Neural cell (in vitro differentiated cells): ENCODE results near the gene KIF2A. TPM values are rescaled to one million over a fixed set of nuclear protein-coding genes. Genes with fewer than 3 reads are reported as not detected.

Experiments
- H2AFZ ChIP-seq: fragments of 200-600, 300-800 bp; sonication (generic), shearing (Covaris generic); 2 replicates; pipeline ENCODE4 v1.6.0; 2014; ENCODE audit warnings: low read depth, mild to moderate bottlenecking, antibody characterized with exemption, low read length, moderate library complexity
- H3F3A ChIP-seq: fragments of 200-600 bp; shearing (Covaris generic); 2 replicates; pipeline ENCODE4 v1.6.1; 2016; ENCODE audit warnings: mild to moderate bottlenecking, moderate library complexity, mixed read lengths, antibody characterized with exemption, low read length; ENCODE audit not compliant: insufficient read depth, poor library complexity, severe bottlenecking
- H3K27ac ChIP-seq: fragments of 200-600, 300-800 bp; sonication (generic), shearing (Covaris generic); 2 replicates; pipeline ENCODE4 v1.5.1; 2014; ENCODE audit warnings: mild to moderate bottlenecking, low read length, moderate library complexity
- H3K27me3 ChIP-seq: fragments of 300-800, 200-600 bp; sonication (generic), shearing (Covaris generic); 2 replicates; pipeline ENCODE4 v1.6.0; 2014; ENCODE audit warnings: mild to moderate bottlenecking, low read depth, low read length, moderate library complexity; ENCODE audit not compliant: insufficient read depth
- H3K36me3 ChIP-seq: fragments of 300-800, 200-600 bp; sonication (generic), shearing (Covaris generic); 2 replicates; pipeline ENCODE4 v1.5.1; 2014; ENCODE audit warnings: mild to moderate bottlenecking, antibody characterized with exemption, low read length, moderate library complexity; ENCODE audit not compliant: insufficient read depth
- H3K4me2 ChIP-seq: fragments of 300-800, 200-600 bp; sonication (generic), shearing (Covaris generic); 2 replicates; pipeline ENCODE4 v1.6.0; 2014; ENCODE audit warnings: mild to moderate bottlenecking, low read length
- H3K4me3 ChIP-seq: fragments of 300-800, 200-600 bp; sonication (generic), shearing (Covaris generic); 2 replicates; pipeline ENCODE4 v1.5.1; 2014; ENCODE audit warnings: mild to moderate bottlenecking, low read length, moderate library complexity
- H3K79me2 ChIP-seq: fragments of 200-600 bp; shearing (Covaris generic); replicated peaks from 2 replicates; pipeline ENCODE4 v1.6.0; 2014; ENCODE audit warnings: mild to moderate bottlenecking, low read length, moderate library complexity; ENCODE audit not compliant: insufficient read depth
- H3K9ac ChIP-seq: fragments of 300-800, 200-600 bp; sonication (generic), shearing (Covaris generic); 2 replicates; pipeline ENCODE4 v1.6.1; 2016; ENCODE audit warnings: mild to moderate bottlenecking, low read length, mixed read lengths
- H3K9me2 ChIP-seq: fragments of 200-600 bp; shearing (Covaris generic); 2 replicates; pipeline ENCODE4 v1.6.1; 2016; ENCODE audit warnings: mild to moderate bottlenecking, low read length, mixed read lengths; ENCODE audit not compliant: insufficient read depth
- H3K9me3 ChIP-seq: fragments of 200-600, 300-800 bp; sonication (generic), shearing (Covaris generic); 2 replicates; pipeline ENCODE4 v1.6.1; 2016; ENCODE audit warnings: mild to moderate bottlenecking, mixed run types, low read length, moderate library complexity, mixed read lengths
- H4K20me1 ChIP-seq: fragments of 200-600 bp; shearing (Covaris generic); 2 replicates; pipeline ENCODE4 v1.6.1; 2016; ENCODE audit warnings: mild to moderate bottlenecking, mixed run types; ENCODE audit not compliant: insufficient read depth
- EP300 ChIP-seq: fragments of 450-650 bp; conservative IDR thresholded peaks from 2 replicates; pipeline ENCODE4 v1.6.1; 2014; ENCODE audit warnings: antibody characterized with exemption, mild to moderate bottlenecking, moderate library complexity; ENCODE audit not compliant: poor library complexity, severe bottlenecking
- EZH2 ChIP-seq: fragments of 200-600, 300-800 bp; shearing (Covaris generic), sonication (generic); IDR thresholded peaks from 2 replicates; pipeline ENCODE4 v1.6.1; 2014; ENCODE audit warnings: antibody characterized with exemption, low read length, borderline replicate concordance, mild to moderate bottlenecking; ENCODE audit not compliant: insufficient read depth, poor library complexity, severe bottlenecking
- MXI1 ChIP-seq: fragments of 450-650 bp; conservative IDR thresholded peaks from 2 replicates; pipeline ENCODE4 v1.6.1; 2014; ENCODE audit warnings: antibody characterized with exemption, mild to moderate bottlenecking; ENCODE audit not compliant: poor library complexity, severe bottlenecking
- POLR2AphosphoS5 ChIP-seq: IDR thresholded peaks from 2 replicates; pipeline ENCODE4 v1.6.1; 2012
- RAD21 ChIP-seq: fragments of 450-650 bp; conservative IDR thresholded peaks from 2 replicates; pipeline ENCODE4 v1.6.1; 2014; ENCODE audit warnings: antibody characterized with exemption, mild to moderate bottlenecking, moderate library complexity
- REST ChIP-seq: IDR thresholded peaks from 2 replicates; pipeline ENCODE4 v1.6.1; 2012; ENCODE audit warnings: borderline replicate concordance
- SMC3 ChIP-seq: fragments of 450-650 bp; conservative IDR thresholded peaks from 2 replicates; pipeline ENCODE4 v1.6.1; 2014; ENCODE audit warnings: antibody characterized with exemption, mild to moderate bottlenecking, moderate library complexity; ENCODE audit not compliant: poor library complexity
- TAF1 ChIP-seq: IDR thresholded peaks from 2 replicates; pipeline ENCODE4 v1.6.1; 2012; ENCODE audit warnings: low read depth
- polyA plus RNA-seq: library from polyadenylated mRNA; depleted of rRNA; stranded (reverse); fragments of >200 nt; gene quantifications from 2 replicates; pipeline ENCODE4 v1.2.3, GENCODE V29; 2014
- TF ChIP-seq, protein P1 (sequence below): fragments of 450-650 bp; IDR thresholded peaks from 2 replicates; pipeline ENCODE4 v1.5.1; 2014; ENCODE audit warnings: antibody characterized with exemption, mild to moderate bottlenecking, moderate library complexity; ENCODE audit not compliant: poor library complexity, severe bottlenecking

KIF2A gene
- polyA plus RNA-seq, 1 donor from 2014 or later, result 68.4 TPM

DNA sequence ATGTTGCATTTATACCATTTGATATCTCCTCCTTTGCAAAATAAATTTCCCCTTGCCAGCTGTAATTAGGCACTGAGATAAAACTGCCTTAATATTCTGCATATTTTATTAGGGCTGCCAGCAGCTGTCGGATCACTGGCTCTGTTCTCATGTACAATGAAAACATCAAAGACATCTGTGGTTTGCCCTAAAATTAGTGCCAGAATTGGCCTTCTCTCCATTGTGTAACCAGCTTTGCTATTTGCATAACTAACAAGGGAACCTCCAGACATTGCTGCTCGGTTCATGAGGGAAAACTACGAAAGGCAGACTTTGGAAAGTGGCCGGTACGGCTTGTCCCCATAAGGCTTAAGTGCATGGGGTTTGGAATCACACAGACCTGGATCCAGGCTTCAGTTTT is 45.5 kb upstream of the KIF2A start:
- Histone ChIP-seq H3K27me3 (no peaks in the 10 kb centered on the region), H3K4me2 (no peak overlapping the region), H3K9me2 (no peaks in the 10 kb centered on the region), H4K20me1 (no peaks in the 10 kb centered on the region), H3K36me3 (no peaks in the 10 kb centered on the region), H3F3A (no peaks in the 10 kb centered on the region), H2AFZ (no peak overlapping the region), H3K4me3 (no peak overlapping the region), H3K27ac (no peak overlapping the region), H3K9ac (no peak overlapping the region), H3K79me2 (no peaks in the 10 kb centered on the region), H3K9me3 (no peaks in the 10 kb centered on the region)
- TF ChIP-seq RAD21 (no peak), REST (no peak), TAF1 (no peak), SMC3 (no peak), POLR2AphosphoS5 (no peak), EP300 (no peak)
- TF ChIP-seq, protein P1, sequence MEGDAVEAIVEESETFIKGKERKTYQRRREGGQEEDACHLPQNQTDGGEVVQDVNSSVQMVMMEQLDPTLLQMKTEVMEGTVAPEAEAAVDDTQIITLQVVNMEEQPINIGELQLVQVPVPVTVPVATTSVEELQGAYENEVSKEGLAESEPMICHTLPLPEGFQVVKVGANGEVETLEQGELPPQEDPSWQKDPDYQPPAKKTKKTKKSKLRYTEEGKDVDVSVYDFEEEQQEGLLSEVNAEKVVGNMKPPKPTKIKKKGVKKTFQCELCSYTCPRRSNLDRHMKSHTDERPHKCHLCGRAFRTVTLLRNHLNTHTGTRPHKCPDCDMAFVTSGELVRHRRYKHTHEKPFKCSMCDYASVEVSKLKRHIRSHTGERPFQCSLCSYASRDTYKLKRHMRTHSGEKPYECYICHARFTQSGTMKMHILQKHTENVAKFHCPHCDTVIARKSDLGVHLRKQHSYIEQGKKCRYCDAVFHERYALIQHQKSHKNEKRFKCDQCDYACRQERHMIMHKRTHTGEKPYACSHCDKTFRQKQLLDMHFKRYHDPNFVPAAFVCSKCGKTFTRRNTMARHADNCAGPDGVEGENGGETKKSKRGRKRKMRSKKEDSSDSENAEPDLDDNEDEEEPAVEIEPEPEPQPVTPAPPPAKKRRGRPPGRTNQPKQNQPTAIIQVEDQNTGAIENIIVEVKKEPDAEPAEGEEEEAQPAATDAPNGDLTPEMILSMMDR, result no peak

DNA sequence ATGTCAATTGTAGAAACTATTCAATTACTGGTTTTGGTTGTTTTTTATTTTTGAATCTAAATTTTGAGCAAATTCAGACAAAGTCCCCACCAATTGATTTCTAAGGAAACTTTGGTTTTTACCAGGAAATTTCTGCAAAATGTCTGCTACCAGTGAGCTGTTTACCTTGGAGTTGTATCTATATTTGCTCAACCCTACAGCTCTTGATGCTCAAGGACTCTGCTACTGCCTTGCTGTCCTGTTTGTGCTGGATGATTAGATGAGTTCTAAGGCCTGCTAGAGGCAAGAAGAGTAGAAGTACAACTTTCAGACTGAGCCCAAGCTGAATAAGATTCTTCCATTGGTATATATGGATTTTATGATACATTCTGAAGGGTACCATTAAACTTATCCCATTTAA is 42.6 kb upstream of the KIF2A start:
- Histone ChIP-seq H3K27me3 (no peaks in the 10 kb centered on the region), H3K36me3 (no peaks in the 10 kb centered on the region), H2AFZ (no peak overlapping the region), H3K27ac (no peak overlapping the region), H3F3A (no peaks in the 10 kb centered on the region), H3K4me3 (no peak overlapping the region), H3K4me2 (no peak overlapping the region), H3K9me2 (no peaks in the 10 kb centered on the region), H3K9ac (no peak overlapping the region), H3K9me3 (no peaks in the 10 kb centered on the region), H4K20me1 (no peaks in the 10 kb centered on the region), H3K79me2 (no peaks in the 10 kb centered on the region)
- no peak for TF ChIP-seq MXI1
- TF ChIP-seq SMC3, result no peak
- TF ChIP-seq POLR2AphosphoS5, result no peak
- TF ChIP-seq, protein P1, result no peak
- TF ChIP-seq TAF1, result no peak
- no peak for TF ChIP-seq REST
- no peak for TF ChIP-seq EP300
- TF ChIP-seq EZH2, result no peak
